Activated gamma-delta T cell treated with anti-CD3 and anti-CD28 coated beads, Interleukin-2, amount 50 U/mL, for 16 hours (primary cell): Measurements from ENCODE around the gene FAM120AOS.

Experiments
- DNase-seq: peaks from one replicate; pipeline ENCODE4 v3.0.0-alpha.2; 2020; ENCODE audit warnings: low read depth

The FAM120AOS gene

GRCh38 chr9:93453047-93453914 is at the start of gene FAM120AOS:
Gene FAM120AOS, minus strand, starts transcription at chr9:93453581. Its CDS starts 872 bp downstream, at chr9:93452709.
- peak; percentile 77 for DNase-seq

GRCh38 chr9:93501406-93501805 is 48.0 kb upstream of the FAM120AOS start:
- DNase-seq, result no peak

- no peak for DNase-seq
Observed at GRCh38 chr9:93500571-93501298, 47.4 kb upstream of the FAM120AOS start.

- DNase-seq, result no peak
Observed at GRCh38 chr9:93496285-93496684, 42.9 kb upstream of the FAM120AOS start.

- DNase-seq, result no peak
Observed at GRCh38 chr9:93493949-93494348, 40.6 kb upstream of the FAM120AOS start.

- DNase-seq, result no peak
Observed at GRCh38 chr9:93492327-93492726, 38.9 kb upstream of the FAM120AOS start.

- DNase-seq, result no peak
Observed at GRCh38 chr9:93491593-93492232, 38.3 kb upstream of the FAM120AOS start.

- DNase-seq, result no peak
Observed at GRCh38 chr9:93488244-93488643, 34.9 kb upstream of the FAM120AOS start.

- no peak for DNase-seq
Observed at GRCh38 chr9:93486268-93486667, 32.9 kb upstream of the FAM120AOS start.

- no peak for DNase-seq
Observed at GRCh38 chr9:93483497-93483896, 30.1 kb upstream of the FAM120AOS start.

- DNase-seq, result no peak
Observed at GRCh38 chr9:93480728-93481324, 27.4 kb upstream of the FAM120AOS start.

- no peak for DNase-seq
Observed at GRCh38 chr9:93480262-93480661, 26.9 kb upstream of the FAM120AOS start.

- no peak for DNase-seq
Observed at GRCh38 chr9:93479726-93480125, 26.3 kb upstream of the FAM120AOS start.

GRCh38 chr9:93477397-93477796 is 24.0 kb upstream of the FAM120AOS start:
- DNase-seq, result no peak

GRCh38 chr9:93476924-93477323 is 23.5 kb upstream of the FAM120AOS start:
- no peak for DNase-seq

- DNase-seq, result no peak
Observed at GRCh38 chr9:93475856-93476255, 22.5 kb upstream of the FAM120AOS start.

- DNase-seq, result no peak
Observed at GRCh38 chr9:93475108-93475507, 21.7 kb upstream of the FAM120AOS start.

- DNase-seq, result no peak
Observed at GRCh38 chr9:93473411-93473810, 20.0 kb upstream of the FAM120AOS start.

- DNase-seq, result no peak
Observed at GRCh38 chr9:93471124-93471523, 17.7 kb upstream of the FAM120AOS start.

- no peak for DNase-seq
Observed at GRCh38 chr9:93470391-93470790, 17.0 kb upstream of the FAM120AOS start.

GRCh38 chr9:93468763-93469456 is 15.5 kb upstream of the FAM120AOS start:
- no peak for DNase-seq

- no peak for DNase-seq
Observed at GRCh38 chr9:93467462-93467861, 14.1 kb upstream of the FAM120AOS start.
